HG03432 (cell line): Measurements from ENCODE around the gene ECPAS.
"Not testable (repeated sequence)": the region's sequence is repeated elsewhere in the genome, so short reads cannot be mapped to it uniquely, and the experiment has no call there.

Source experiments
- ATAC-seq: cut with Tn5 transposase; IDR thresholded peaks from one replicate; pipeline ENCODE4 v1.9.1; 2021; ENCODE audit warnings: mild to moderate bottlenecking, moderate library complexity; ENCODE audit not compliant: unreplicated experiment

Gene ECPAS

DNA sequence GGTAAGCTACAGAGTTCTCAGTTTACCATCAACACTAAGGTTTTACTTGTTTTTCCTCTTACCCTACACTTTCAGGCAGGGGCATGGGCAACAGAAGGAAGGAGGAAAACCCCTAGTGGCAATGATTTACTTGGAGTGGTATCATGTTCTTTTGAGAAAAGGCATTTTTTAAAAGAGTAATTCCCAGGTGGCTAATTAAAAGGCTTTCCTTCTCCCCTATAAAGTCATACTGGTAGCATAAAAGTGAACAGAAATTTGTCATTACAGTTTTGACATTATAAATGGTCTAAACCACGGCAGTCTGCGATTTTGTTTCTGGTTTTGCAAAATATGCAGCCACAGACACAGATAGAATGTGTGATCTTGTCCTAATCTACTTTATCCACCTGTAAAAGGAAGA is 123.3 kb downstream of the ECPAS start:
- peak; percentile 63 for ATAC-seq

DNA sequence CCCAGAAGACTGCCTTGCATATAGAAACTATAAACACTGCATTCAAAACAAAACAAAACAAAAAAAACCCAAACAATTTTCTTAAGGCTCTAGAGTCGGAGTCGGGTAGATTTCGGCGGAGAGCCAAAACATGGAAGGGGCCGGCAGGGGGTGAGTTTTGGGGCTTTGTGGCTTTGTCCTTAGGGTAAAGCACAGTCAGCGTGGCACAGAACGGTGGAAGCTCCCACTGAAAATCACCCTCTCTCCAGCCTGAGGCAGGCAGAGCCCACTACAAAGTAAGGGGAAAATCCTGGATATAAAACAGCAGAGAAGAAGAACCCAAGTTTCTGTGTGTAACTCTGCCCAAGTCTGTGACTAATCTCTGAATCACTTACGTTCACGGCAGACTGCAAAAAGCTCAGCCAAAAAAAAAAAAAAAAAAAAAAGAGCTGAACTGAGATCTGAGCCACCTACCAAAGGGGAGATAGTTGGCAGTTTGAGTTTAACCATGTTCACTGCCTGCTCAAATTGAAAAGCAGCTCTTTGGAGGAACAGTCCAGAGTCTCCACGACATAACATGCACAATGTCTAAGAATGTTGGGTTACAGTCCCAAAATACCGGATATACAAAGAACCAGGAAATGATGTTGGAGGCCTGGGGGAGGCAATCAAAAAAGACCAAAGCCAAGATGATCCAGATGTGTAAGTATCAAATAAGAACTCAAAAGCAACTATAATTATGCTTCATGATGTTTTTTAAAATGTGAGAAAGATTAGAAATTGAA is 127.5 kb downstream of the ECPAS start:
- no peak for ATAC-seq

DNA sequence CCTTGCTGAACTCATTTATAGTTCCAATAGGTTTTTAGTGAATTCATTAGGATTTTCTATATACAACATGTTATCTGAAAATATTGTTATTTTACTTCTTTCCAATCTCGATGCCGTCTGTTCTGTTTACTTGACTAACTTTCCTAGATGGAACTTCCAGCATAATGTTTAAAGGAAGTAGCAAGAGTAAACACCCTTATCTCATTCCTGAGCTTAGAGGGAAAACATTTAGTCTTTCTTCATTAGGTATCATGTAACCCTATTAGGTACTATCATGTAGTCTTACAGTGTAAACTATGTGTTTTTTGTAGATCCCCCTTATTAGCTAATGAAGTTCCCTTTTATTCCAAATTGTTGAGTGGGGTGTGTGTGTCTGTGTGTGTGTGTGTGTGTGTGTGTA is 131.6 kb downstream of the ECPAS start:
- ATAC-seq = no peak

DNA sequence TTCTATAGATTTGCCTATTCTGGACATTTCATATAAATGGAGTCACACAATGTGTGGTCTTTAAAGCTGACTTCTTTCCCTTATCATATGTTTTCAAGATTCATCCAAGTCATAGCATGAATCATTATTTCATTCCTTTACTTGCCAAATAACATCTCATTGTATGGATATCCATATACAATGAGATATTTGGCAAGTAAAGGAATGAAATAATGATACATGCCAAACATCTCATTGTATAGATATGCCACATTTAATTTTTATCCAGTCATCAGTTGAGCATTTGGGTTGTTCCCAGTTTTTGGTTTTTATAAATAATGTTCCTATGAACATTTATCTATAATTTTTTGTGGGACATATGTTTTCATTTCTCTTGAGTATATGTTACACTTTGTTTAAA is 133.6 kb downstream of the ECPAS start:
- ATAC-seq = no peak

DNA sequence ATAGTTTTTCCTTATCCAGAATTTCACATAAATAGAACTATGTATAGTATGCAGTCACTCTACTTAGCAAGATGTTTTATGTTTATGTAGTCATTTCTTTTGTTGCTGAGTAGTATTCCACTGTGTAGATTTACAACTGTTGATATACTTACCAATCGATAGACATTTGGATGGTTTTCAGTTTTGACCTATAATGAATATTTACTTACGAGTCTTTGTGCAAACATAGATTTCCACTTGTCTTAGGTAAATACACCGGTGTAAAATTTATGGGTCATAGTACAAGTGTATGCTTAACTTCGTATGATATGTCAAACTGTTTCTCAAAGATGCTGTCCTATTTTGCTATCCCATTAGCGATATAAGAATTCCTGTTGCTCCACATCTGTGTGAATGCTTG is 134.4 kb downstream of the ECPAS start:
- no peak for ATAC-seq

DNA sequence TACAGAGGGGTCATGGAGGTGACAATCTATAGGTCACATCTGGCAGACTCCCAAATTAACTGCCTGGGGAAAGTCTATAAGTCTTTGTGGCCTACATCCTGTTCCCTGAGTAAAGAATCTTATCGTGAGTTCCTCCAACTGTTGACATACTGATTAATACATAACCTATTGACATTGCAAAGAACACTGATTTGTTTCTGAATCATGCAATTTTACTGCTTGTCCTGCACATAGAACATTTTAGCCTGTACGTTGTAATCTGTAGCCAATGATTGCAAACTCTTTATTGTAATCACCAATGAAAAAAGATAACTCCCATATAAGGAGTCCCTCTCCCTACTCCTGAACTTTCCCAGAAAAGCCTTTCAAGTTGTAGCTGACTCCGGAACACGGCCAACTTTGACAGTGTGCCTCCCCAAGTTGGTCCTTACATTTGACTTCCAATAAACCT is 135.3 kb downstream of the ECPAS start:
- ATAC-seq = no peak

GRCh38 chr9:111334318-111334863 is 149.8 kb downstream of the ECPAS start:
- ATAC-seq = not testable (repeated sequence)

DNA sequence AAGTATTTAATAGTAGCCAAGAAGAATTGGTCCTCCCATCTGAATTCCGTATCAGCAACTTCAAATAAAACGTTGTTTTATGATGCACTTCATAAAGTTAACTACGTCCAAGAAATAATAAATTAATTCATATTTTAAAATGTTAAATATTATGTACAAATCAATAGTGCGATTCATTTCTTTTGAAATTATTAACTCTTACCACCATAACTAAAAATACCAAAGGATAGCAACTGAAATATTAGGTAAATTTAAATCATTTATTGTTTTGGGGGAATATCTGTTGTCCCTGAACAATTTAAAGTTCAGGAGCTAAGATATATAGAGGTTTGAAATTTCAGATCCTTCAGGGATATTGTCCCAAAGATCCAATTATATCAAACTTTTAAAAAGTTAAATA is 154.1 kb downstream of the ECPAS start, which contains the start of gene OR2K2:
TSS of gene OR2K2 (minus strand) at position 101 of the 400 bp plus-strand sequence. CDS start 1,791 bp downstream, outside the sequence.
- no peak for ATAC-seq

DNA sequence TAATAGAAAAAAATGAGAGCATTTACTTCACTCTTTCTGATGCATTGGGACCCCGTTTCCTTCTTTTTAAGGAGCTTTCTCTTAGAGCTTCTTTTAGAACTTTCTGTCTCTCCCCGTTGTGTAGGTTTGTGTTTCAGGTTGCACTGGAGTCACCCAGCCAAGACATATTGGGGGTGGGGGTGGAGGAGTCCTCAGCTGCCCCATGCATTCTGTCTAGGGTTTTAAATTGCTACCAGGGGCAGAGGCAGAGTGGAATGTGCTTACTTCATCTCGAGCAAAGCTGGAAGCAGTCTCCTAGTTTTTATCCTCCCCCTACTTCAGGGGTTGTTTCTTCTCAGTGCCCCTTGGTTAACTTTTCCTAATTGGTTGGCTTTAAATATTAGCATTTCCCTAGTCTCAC is 163.6 kb downstream of the ECPAS start:
- no peak for ATAC-seq

- no peak for ATAC-seq
Observed at GRCh38 chr9:111316796-111317195, 167.4 kb downstream of the ECPAS start.
